NCI-H2196 treated with DMSO at 0.1 percent for 48 hours (cell line): Measurements from ENCODE around the gene NFKBIA.
A peak's percentile ranks its signal among the peaks of the same experiment; 100 is the strongest.
"Not testable (repeated sequence)": the region's sequence is repeated elsewhere in the genome, so short reads cannot be mapped to it uniquely, and the experiment has no call there.

Source experiments
- DNase-seq: peaks from one replicate; lab custom pipeline; 2025; ENCODE audit not compliant: unreplicated experiment; lab: John Stamatoyannopoulos, UW

Gene NFKBIA

DNA sequence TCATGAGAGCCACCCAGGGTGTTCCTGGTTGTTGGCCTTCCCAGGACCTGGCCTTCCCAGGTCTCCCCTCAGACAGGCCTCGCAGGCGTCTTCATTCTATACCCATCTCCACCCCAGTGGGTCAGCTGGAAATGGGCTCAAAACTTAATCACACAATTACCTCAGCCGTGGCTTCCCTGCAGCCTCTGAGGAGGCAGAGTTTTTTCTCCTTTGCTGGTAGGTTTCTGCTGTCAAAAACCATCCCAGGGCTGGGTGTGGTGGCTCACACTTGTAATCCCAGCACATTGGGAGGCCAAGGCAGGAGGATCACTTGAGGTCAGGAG is 13.2 kb downstream of the NFKBIA start:
- no peak for DNase-seq

DNA sequence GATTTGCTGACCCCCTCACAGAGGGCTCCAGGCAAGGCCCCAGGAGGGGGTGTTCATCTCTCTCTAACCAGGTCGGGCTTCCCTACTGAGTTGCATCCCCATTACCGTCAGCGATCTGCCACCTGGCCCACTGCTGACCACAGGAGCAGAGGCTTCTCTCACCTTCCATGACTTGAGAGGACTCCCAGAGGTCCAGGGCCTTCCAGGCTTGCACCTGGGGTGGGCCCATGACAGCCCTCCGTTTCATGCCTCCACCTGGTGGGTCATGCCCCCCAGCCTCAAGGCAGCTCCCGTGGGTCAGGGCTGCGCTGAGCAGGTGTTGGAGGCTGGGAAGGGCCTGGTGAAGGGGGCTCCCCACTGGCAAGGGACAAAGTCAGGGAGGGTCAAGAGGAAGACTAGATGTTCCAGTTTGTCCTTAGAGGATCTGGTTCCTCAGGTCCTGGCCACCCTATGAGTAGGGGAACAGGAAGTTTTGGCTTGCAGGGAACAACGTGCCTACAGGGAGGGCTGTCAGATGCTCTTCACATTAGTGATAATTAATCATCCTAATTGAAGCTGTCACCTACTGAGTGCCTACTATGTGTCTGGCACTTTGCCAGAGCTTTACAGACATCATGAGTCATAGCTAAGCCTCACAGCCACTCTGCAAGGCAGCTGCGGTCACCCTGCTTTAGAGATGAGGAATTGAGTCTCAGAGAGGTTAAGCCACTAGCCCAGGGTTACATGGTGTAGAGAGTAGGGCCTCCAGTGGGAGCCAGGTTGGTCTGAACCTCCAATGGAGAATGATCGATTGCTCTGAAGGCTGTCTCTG is 13.8 kb downstream of the NFKBIA start:
- DNase-seq, result no peak

DNA sequence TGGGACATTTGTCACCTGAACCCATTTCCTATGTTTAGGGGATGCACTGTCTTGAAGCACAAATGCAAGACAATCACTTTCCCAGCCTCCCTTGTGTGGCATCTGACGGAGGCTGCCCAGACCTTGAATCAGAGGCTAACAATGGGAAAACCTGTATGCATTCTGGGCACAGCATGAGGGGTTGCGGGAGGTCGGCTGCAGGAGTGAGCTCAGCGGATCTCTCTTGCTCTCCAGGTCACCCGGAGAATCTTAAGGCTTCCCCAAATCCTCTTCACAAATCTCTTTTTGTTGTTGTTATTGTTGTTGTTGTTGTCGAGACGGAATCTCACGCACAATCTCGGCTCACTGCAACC is 15.3 kb downstream of the NFKBIA start:
- no peak for DNase-seq

DNA sequence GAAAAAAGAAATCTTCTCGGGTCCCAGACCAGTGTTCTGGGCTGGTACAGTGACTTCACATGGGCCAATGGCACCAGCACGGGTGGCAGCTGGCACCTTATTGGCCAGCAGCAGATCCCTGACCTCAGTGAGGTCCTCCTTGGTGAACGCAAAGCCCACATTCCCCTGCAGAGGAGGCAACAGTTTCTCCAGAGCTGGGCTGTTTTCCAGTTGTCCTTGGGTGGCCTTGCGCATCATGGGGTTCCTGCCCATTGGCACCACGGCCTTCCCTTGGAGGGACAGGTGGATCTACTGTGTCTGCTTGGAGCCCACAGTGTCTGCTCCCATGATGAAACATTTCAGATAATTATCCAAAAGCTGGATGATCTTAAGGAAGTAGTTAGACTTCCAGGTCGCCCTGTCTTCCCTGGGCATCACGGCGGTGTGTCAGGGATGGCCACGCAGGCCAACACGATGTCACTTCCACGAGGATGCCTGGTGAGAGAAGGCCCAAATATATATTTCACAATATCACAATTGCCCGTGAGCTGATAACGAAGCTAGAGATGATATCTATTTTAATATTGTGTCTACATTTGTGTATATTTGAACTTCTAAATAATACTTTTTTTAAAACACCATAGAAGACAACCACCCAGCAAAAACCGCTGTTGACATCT is 15.8 kb downstream of the NFKBIA start:
- DNase-seq, result no peak

DNA sequence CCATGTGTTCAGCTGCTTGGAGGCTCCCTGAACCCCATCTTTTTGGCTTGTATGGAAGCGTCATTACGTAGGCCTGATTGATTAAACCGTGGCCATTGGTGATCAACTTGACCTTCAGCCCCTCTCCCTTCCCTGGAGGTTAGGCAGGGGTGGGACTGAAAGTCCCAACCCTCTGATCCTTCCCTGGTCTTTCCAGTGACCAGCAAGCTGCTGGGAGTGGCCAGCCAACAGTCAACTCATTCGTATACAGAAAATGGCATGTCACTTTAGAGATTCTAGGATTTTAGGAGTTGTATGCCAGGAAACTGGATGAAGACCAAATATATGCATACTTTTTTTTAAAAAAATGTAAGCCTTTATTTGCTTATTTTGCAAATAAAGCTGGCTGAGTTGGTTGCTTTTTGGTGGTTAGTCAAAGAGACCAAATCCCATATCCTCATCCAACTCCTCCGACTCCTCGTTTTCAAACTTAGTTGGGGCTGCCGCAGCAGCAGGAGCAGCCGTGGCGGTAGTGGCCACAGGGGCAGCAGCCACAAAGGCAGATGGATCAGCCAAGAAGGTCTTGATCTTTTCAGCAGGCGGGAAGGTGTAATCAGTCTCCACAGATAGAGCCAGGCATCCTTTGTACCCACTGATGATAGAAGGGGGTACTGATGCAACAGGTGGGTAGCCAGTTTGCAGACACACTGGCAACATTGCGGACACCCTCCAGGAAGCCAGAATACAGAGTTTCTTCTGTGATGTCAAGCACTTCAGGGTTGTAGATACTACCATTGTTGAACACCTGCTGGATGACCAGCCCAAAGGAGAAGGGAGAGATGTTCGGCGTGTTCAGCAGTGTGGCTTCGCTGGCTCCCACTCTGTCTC is 16.6 kb downstream of the NFKBIA start:
- DNase-seq, result no peak

DNA sequence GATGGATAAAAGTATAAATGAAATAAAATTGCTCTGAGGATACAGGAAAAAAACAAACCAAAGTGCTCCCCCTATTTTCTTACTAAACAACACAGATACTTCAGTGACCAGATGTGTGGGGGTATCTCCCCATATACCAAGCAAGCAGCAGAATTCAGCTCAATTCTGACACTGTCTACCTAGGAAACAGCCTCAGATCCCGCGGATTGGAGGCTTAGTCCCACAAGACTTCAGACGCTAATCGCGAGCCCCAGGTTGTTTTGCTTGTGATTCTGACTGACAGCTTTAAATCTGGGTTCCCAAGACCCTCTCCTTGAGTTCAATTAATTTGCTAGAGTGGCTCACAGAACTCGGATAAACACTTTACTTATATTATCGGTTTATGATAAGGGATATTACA is 17.3 kb downstream of the NFKBIA start:
- no peak for DNase-seq

DNA sequence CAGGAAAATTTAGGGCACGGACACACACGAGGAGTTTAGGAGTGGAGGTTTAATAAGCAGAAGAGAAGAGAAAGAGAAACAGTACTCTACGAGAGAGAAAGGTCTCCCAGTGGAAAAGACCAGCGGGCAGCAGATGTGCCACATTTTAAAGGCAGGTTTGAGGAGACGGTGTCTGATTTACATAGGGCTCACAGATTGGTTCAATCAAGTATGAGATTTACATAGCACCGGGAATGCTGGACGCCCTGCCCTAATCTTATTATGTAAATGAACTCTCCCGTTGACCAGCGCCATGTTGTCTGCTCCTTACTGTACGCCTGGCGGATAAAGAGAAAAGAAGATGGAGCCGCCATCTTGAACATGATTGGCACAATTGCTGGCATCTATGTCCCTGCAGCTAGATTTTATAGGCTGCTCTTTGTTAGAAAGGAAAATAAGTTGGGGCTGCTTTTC is 17.9 kb downstream of the NFKBIA start:
- peak; percentile 86 for DNase-seq

DNA sequence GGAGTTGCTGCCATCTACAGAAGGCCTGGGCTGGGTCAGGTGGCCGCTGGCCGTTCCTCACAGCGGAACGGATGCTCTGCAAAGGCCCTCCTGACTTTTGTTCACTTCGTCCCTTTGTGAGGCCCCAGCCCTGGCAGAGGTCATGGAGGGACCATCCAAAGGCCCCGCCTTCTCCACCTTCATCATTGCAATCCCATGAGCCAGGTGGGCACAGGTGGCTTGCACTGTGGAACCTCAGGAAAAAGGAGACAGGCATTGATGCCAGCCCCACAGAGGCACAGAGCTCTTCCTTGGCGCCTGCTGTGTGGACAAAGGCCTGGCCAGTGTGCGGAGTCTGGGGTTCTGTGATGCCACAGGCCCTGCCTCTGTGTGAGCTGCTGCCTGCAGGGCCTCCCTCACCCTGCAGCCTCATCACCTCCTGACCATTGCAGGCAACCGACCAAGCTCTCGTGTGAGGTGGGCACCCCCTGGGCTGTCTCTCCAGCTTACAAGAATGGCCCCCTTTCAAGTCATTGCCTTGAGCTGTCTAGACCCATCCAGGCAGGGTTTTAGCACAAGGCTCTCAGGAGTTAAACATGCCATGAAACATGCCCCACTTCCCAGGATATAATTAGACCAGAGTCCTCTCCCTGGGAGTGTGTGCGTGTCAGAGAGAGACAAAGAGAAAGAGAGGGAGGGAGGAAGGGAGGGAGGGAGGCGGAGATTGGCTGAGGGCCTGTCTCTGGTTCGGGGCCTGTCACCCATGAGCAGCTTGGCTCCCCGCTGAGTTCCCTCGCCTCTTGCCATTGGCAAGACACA is 19.3 kb downstream of the NFKBIA start:
- peak; percentile 88 for DNase-seq

DNA sequence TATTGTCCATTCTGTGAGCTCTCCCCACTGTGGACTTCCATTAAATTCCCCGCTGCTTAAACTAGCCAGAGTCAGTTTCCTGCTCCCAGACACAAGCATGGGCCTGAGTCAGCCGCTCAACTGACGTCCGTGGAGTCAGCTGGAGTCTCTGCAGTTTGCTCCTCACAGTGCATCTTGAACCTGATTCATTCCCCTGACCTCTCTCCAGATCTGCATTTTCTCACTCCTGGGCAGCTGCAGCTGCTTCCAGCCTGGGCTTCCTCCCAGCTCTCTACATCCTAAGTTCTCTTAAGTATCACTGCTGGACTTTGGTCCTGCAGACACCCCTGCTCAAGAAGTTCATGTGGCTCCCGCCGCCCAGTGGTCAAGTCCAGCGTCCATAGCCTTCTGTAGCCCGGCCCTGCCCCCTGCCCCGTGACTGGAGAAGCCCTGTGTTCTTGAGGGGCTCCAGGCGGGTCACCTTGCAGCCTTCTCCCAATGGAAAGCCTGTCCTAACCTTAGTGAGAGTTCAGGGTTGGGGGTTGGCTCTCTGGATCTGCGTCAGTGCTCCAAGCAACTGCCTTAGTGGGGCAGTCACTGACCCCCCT is 20.0 kb downstream of the NFKBIA start:
- DNase-seq, result no peak

DNA sequence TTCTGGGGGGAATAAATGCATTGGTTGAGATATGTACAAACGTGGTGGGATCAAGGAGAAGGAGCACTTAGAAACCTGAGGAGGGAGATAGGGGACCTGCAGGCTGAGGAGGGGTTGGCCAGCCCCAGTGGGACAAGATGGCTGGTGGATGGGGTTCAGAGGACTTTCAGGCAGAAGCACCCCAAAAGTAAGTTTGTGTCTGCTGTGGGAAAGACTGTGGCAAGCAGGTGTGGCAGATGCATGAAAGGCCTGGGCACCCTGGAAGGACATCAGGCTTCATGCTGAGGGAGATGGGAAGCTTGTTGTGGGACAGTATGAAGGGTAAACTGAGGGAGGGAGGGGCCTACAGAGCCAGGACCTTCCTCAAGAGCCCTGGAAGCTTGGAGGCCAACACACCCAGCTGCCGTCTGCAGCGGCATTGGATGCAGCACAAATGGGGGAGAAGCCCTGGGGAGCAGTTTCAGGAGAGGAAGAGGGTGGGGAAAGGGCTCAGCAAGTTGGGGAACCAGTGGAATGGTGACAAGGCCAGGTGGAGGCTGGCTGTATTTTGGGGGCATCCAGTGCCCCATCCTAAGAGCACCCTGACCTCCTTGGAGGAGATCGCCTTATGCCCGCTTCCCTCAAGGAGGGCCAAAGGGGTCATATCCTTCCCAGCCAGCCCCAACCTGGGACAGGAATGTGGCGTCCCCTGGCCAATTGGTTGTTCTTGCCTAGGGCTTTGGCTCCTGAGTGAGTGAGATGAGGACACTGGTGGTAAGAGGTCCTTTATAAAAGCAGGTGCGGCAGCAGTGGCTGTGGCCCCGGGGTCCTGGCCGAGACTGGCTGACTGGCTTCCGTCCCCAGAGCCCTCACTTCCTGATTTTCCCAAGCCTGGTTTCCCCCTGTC is 20.7 kb downstream of the NFKBIA start:
- no peak for DNase-seq

DNA sequence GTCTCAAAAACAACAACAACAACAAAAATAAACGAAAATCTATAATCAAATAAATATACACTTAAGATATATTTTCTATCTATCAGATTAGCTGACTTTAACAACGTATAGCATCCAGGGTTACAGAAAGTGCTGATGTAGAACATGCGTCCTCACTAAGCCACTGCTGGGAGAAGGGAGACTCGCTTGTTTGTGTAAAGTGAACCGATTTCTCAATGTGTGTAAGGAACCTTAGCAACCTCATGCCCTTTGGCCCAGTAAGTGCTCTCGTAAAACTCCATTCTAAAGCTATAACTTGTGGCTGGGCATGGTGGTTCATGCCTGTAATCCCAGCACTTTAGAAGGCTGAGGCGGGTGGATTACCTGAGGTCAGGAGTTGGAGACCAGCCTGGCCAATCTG is 23.8 kb downstream of the NFKBIA start:
- DNase-seq, result no peak

DNA sequence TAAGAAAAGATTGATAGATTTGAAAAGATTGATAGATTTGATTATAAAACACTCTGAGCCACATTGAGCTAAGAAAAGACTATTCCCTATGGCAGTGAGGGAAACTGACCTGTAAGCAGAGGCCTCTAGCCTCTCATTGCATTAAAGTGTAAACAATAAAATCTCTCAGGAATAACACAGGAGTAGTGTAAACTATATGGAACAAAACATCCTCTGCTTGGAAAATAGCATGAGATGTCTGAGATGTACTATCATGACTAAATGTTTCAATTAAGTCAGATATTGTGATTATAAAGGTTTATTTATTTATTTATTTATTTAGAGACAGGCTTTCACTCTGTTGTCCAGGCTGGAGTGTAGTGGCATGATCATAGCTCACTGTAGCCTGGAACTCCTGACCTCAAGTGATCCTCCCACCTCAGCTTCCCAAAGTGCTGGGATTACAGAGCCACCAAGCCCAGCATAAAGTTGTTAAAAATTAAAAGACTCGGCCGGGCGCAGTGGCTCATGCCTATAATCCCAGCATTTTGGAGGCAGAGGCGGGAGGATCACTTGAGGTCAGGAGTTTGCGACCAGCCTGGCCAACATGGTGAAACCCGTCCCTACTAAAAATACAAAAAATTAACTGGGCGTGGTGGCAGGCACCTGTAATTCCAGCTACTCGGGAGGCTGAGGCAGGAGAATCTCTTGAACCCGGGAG is 25.2 kb downstream of the NFKBIA start:
- DNase-seq, result not testable (repeated sequence)

DNA sequence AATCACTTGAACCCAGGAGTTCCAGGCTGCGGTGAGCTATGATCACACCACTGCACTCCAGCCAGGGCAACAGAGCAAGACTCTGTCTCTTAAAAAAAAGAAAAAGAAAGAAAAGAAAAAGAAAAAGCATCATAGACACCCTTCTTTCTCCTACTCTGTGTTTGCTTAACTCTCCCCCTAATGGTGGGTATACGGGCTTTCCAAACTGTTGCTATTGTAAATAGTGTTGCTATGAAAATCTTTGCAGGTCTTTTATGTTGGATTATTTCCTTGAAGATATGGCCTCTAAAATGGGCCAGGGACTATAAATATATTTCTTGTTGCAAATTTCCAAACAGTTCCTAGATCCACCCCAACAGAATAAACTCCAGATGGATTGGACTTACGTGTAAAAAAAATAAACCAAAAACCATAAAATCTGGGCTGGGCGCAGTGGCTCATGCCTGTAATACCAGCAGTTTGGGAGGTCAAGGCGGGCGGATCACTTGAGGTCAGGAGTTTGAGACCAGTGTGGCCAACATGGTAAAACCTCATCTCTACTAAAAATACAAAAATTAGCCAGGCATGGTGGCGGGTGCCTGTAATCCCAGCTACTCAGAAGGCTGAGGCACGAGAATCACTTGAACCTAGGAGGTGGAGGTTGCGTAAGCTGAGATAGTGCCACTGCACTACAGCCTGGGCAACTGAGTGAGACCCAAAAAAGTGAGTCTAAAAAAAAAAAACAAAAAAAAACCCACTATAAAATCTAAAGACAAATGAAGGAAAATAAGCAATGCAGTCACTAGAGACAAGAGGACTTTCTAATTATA is 25.9 kb downstream of the NFKBIA start:
- no peak for DNase-seq

DNA sequence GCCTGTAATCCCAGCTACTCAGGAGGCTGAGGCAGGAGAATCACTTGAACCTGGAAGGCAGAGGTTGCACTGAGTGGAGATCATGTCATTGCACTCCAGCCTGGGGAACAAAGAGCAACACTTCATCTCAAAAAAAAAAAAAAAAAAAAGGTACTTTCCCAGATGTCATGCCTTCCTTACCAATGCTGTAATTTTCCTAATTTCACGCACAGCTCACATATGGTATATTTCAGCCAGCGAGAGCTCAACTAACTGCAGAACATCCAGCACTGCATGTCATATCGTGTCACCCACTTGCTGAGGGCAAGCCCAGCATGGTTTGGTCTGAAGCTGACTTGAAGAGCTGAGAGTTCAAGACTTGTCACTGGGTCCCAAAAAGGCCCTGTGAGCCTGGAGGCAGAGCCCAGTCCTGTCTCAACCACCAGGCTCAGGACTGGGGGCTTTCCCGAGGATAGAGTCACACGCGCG is 29.0 kb downstream of the NFKBIA start:
- no peak for DNase-seq

DNA sequence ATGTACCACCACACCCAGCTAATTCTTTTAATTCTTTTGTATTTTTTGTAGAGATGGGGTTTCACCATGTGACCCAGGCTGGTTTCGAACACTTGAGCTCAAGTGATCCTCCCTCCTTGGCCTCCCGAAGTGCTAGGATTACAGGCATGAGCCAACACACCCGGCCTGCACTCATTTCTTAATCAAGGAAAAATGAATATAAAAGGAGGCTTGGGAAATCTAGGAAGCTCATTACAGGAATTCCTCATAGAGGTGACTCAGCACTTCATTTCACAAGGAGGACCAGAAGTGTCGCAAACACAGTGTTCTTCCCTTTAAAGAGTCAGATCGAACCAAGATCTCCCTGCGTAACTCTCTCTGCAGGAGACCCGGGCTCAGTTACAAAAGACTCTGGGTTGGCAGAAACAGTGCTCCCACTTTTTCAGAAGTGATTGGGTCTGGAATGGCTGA is 30.3 kb downstream of the NFKBIA start:
- no peak for DNase-seq

DNA sequence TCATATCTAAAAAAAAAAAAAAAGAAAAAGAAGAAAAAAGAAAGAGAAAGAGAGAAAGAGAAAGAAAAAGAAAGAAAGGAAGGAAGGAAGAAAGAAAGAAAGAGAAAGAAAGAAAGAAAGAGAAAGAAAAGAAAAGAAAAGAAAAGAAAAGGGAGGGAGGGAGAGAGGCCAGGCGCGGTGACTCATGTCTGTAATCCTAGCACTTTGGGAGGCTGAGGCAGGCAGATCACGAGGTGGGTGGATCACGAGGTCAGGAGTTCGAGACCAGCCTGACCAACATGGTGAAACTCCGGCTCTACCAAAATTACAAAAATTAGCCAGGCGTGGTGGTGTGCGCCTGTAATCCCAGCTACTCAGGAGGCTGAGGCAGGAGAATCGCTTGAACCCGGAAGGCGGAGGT is 31.3 kb downstream of the NFKBIA start:
- DNase-seq, result not testable (repeated sequence)

DNA sequence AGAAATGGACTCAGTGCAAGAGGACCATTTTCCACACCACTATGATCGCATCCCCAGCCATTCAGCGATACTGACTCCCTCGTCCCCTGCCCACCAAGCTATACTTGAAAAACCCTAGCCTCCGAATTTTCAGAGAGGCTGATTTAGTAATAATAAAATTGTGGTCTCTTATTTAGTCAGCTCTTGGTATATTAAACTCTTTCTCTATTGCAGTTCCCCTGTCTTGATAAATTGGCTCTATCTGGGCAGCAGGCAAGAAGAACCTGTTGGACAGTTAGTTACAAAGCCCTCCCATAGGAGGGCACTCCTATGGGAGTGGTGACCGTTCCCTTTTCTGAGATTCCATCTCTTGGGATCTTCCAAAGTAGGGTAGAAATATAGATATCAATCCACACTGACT is 33.6 kb downstream of the NFKBIA start:
- no peak for DNase-seq

DNA sequence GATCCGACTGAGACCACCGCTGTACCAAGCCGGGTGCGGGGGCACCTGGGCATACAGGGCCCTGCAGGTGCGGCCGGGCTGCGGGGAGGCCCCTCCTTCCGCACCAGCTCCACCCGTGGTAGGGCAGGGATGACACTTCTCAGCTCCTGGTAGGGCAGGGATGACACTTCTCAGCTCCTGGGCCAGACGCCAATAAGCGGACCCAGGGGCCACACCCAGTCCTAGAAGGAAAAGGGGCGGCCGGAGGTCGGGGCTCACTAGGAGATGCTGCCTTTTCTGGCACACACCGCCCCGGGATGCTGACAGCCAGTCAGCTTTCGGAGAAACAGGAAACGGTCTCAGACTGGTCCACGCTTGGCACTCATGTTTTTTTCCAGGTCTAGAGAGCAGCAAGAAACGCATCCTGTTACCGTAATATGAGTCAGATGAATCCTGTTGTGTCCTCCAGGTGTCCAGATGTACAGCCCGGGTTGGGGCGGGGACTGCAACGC is 34.8 kb downstream of the NFKBIA start:
- DNase-seq, result peak; percentile 88
